Measurements from ENCODE around the gene LRRC45. TPM values are rescaled to one million over a fixed set of nuclear protein-coding genes. Genes with fewer than 3 reads are reported as not detected.

LRRC45 gene
- polyA plus RNA-seq, 1 donor (not counting 4 experiments of a cell fraction or from before 2014, with no cell fraction given): 2.5 TPM

DNA sequence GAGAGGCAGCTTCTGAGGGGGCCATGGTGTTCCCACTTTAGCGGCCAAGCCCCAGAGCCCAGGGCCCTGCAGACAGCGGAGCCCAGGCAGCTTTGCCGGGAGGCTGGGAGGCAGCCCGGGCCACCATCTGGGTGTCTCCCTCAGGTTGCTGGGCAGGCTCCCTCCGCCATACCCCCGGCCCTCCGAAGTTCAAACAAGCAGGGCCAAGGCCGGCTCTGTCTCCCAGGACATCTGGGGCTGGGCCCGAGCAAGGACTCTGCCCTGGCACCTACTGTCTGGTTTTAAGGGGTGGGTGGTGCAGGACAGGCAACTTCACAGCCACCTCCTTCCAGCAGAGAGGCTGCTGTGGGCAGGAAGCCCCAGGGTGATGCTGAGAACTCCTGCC lies 39.9 kb downstream of the LRRC45 start:
- H2AFZ ChIP-seq (ENCODE audit: control insufficient read depth, low read length): no peak overlapping the region
- H4K20me1 ChIP-seq (ENCODE audit: control insufficient read depth, extremely low read depth, insufficient read depth, low read length): peaks cover 9% of the 10 kb centered on the region
- no peaks in the 10 kb centered on the region for H3K9me1 ChIP-seq (ENCODE audit: control insufficient read depth, extremely low read depth, insufficient read depth, low read length)
- DNase-seq (ENCODE audit: low read depth, low spot score) (no peak), FAIRE-seq (no peak)
- no peaks in the 10 kb centered on the region for H3K27me3 ChIP-seq (ENCODE audit: control insufficient read depth, extremely low read depth, insufficient read depth, low read length)
- dilution Hi-C loops (cut with MboI; ENCODE audit: extremely low pct_ligation_motif_present, low sequenced_read_pairs): no loop called here
- no peak overlapping the region for H3K4me2 ChIP-seq (ENCODE audit: control insufficient read depth, extremely low read depth, insufficient read depth, low read depth, low read length)
- H3K36me3 ChIP-seq (ENCODE audit: control insufficient read depth in 2 of 2, extremely low read depth in 1 of 2, insufficient read depth in 2 of 2, low read length in 2 of 2): peaks cover 18 to 30% of the 10 kb centered on the region in 2 experiments
- no peak overlapping the region for H3K27ac ChIP-seq (ENCODE audit: control insufficient read depth, insufficient read depth, low read length)
- H3K4me1 ChIP-seq (ENCODE audit: control insufficient read depth, extremely low read depth, insufficient read depth, low read length): peaks cover 13% of the 10 kb centered on the region
- TF ChIP-seq, protein P1, sequence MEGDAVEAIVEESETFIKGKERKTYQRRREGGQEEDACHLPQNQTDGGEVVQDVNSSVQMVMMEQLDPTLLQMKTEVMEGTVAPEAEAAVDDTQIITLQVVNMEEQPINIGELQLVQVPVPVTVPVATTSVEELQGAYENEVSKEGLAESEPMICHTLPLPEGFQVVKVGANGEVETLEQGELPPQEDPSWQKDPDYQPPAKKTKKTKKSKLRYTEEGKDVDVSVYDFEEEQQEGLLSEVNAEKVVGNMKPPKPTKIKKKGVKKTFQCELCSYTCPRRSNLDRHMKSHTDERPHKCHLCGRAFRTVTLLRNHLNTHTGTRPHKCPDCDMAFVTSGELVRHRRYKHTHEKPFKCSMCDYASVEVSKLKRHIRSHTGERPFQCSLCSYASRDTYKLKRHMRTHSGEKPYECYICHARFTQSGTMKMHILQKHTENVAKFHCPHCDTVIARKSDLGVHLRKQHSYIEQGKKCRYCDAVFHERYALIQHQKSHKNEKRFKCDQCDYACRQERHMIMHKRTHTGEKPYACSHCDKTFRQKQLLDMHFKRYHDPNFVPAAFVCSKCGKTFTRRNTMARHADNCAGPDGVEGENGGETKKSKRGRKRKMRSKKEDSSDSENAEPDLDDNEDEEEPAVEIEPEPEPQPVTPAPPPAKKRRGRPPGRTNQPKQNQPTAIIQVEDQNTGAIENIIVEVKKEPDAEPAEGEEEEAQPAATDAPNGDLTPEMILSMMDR (optimal IDR thresholded peaks at IDR 0.05 in 1 of 3, IDR thresholded peaks at IDR 0.05 in 1 of 3, conservative IDR thresholded peaks at IDR 0.05 in 1 of 3; ENCODE audit: extremely low read depth in 1 of 3, insufficient read depth in 2 of 3, low read length in 3 of 3): no peak
- no peak for TF ChIP-seq EZH2 (IDR thresholded peaks at IDR 0.05; ENCODE audit: low read length)
- peaks cover 20% of the 10 kb centered on the region for H3K79me2 ChIP-seq (ENCODE audit: control insufficient read depth, insufficient read depth, low read length)
- H3K9me3 ChIP-seq (ENCODE audit: control insufficient read depth, low read depth, low read length): no peaks in the 10 kb centered on the region
- H3K9ac ChIP-seq (ENCODE audit: control insufficient read depth, extremely low read depth, insufficient read depth, low read length): no peak overlapping the region
- H3K4me3 ChIP-seq (ENCODE audit: control insufficient read depth in 2 of 3, extremely low read depth in 1 of 3, insufficient read depth in 2 of 3, low read depth in 1 of 3, low read length in 3 of 3): no peak overlapping the region

- Histone ChIP-seq H3K79me2 (ENCODE audit: control insufficient read depth, insufficient read depth, low read length) (peaks cover 20% of the 10 kb centered on the region), H3K4me3 (ENCODE audit: control insufficient read depth in 2 of 3, extremely low read depth in 1 of 3, insufficient read depth in 2 of 3, low read depth in 1 of 3, low read length in 3 of 3) (no peak overlapping the region), H3K4me1 (ENCODE audit: control insufficient read depth, extremely low read depth, insufficient read depth, low read length) (peaks cover 13% of the 10 kb centered on the region), H3K9me3 (ENCODE audit: control insufficient read depth, low read depth, low read length) (no peaks in the 10 kb centered on the region), H3K27ac (ENCODE audit: control insufficient read depth, insufficient read depth, low read length) (no peak overlapping the region), H3K4me2 (ENCODE audit: control insufficient read depth, extremely low read depth, insufficient read depth, low read depth, low read length) (peak overlapping the region; percentile 93), H3K36me3 (ENCODE audit: control insufficient read depth in 2 of 2, extremely low read depth in 1 of 2, insufficient read depth in 2 of 2, low read length in 2 of 2) (peaks cover 18 to 27% of the 10 kb centered on the region in 2 experiments), H3K9ac (ENCODE audit: control insufficient read depth, extremely low read depth, insufficient read depth, low read length) (peak overlapping the region; percentile 83), H2AFZ (ENCODE audit: control insufficient read depth, low read length) (no peak overlapping the region), H4K20me1 (ENCODE audit: control insufficient read depth, extremely low read depth, insufficient read depth, low read length) (peaks cover 9% of the 10 kb centered on the region), H3K9me1 (ENCODE audit: control insufficient read depth, extremely low read depth, insufficient read depth, low read length) (no peaks in the 10 kb centered on the region), H3K27me3 (ENCODE audit: control insufficient read depth, extremely low read depth, insufficient read depth, low read length) (no peaks in the 10 kb centered on the region)
- TF ChIP-seq, protein P1 (optimal IDR thresholded peaks at IDR 0.05 in 1 of 3, IDR thresholded peaks at IDR 0.05 in 1 of 3, conservative IDR thresholded peaks at IDR 0.05 in 1 of 3; ENCODE audit: extremely low read depth in 1 of 3, insufficient read depth in 2 of 3, low read length in 3 of 3): no peak
- no peak for TF ChIP-seq EZH2 (IDR thresholded peaks at IDR 0.05; ENCODE audit: low read length)
- no peak for DNase-seq (ENCODE audit: low read depth, low spot score)
- FAIRE-seq: no peak
- dilution Hi-C loops (cut with MboI; ENCODE audit: extremely low pct_ligation_motif_present, low sequenced_read_pairs): no loop called here
Observed at GRCh38 chr17:82063424-82064415, 40.6 kb downstream of the LRRC45 start.
